Measurements from ENCODE around the gene CTNNA3.

CTNNA3 gene

DNA sequence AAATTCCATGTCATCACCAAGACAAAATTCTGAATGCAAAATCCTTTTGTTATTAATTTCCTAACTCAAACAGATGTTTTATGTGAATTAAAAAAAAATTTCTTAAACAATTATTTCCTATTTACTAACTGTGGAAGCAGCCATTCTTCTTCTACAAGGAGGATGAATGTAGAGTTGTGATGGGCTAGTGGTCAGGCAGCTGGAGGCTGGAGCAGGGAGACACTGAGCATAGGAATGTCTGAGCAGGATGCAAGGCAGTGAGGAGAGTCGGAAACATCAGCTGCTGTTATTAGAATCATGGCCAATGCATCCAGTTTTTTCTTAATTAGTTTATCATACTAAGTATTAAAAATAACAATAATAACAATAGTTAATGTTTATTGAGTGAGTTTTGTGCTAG, 872.7 kb downstream of the CTNNA3 start:
- Histone ChIP-seq H3K4me1 (ENCODE audit: insufficient read depth, low read length, poor library complexity, severe bottlenecking) (no peaks in the 10 kb centered on the region), H3K36me3 (ENCODE audit: insufficient read depth, low read length) (no peaks in the 10 kb centered on the region)
- TF ChIP-seq EZH2phosphoT487 (IDR thresholded peaks at IDR 0.05; ENCODE audit: borderline replicate concordance) (no peak), CTCF (conservative IDR thresholded peaks at IDR 0.05; ENCODE audit: low read length) (no peak)

DNA sequence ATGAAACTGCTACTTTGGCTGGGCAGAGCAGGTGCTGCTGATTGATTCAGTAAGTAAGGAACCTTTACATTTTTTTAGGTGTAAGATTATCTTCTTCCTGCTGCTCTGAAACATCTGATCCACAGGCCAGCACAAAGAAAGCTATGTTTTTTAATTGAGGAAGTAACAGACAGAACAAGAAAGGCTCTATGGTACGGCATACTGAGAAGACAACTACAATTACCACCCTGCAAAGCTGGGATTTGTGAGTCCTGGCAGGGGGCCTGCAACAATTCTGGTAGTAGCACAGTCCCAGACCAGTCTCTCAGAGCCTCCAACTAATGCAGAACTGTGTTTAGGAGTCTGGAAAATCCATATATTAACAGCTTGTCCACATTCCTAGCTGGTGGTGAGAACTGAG, 873.2 kb downstream of the CTNNA3 start:
- no peak overlapping the region for H3K4me3 ChIP-seq (ENCODE audit: low read length, poor library complexity, severe bottlenecking)
- H3K79me2 ChIP-seq (ENCODE audit: insufficient read depth, low read length), result no peaks in the 10 kb centered on the region
- H3K36me3 ChIP-seq (ENCODE audit: insufficient read depth, low read length), result no peaks in the 10 kb centered on the region
- H3K27me3 ChIP-seq (ENCODE audit: insufficient read depth, low read length, poor library complexity, severe bottlenecking), result no peaks in the 10 kb centered on the region
- no peaks in the 10 kb centered on the region for H3F3A ChIP-seq (ENCODE audit: low read depth)
- H3K9ac ChIP-seq (ENCODE audit: low read depth, low read length, poor library complexity, severe bottlenecking), result no peak overlapping the region
- H3K9me2 ChIP-seq (replicated peaks; ENCODE audit: low read depth, low read length), result no peaks in the 10 kb centered on the region
- no peaks in the 10 kb centered on the region for H4K20me1 ChIP-seq (ENCODE audit: insufficient read depth, low read length, poor library complexity, severe bottlenecking)
- H3K9me3 ChIP-seq (ENCODE audit: insufficient read depth, low read depth, low read length), result no peaks in the 10 kb centered on the region
- no peak overlapping the region for H3K4me2 ChIP-seq (ENCODE audit: low read depth, low read length, poor library complexity, severe bottlenecking)
- H3K4me1 ChIP-seq (ENCODE audit: insufficient read depth, low read length, poor library complexity, severe bottlenecking), result no peaks in the 10 kb centered on the region
- no peak for TF ChIP-seq EZH2phosphoT487 (IDR thresholded peaks at IDR 0.05; ENCODE audit: borderline replicate concordance)
- no peak for TF ChIP-seq CTCF (conservative IDR thresholded peaks at IDR 0.05; ENCODE audit: low read length)
- no peak overlapping the region for H2AFZ ChIP-seq (ENCODE audit: low read length)

More for the DNA sequence above, 872.7 kb downstream of the CTNNA3 start:
- Histone ChIP-seq H3K9me3 (ENCODE audit: insufficient read depth, low read depth, low read length) (no peaks in the 10 kb centered on the region), H4K20me1 (ENCODE audit: insufficient read depth, low read length, poor library complexity, severe bottlenecking) (no peaks in the 10 kb centered on the region), H2AFZ (ENCODE audit: low read length) (no peak overlapping the region), H3K9me2 (replicated peaks; ENCODE audit: low read depth, low read length) (no peaks in the 10 kb centered on the region), H3K9ac (ENCODE audit: low read depth, low read length, poor library complexity, severe bottlenecking) (no peak overlapping the region), H3F3A (ENCODE audit: low read depth) (no peaks in the 10 kb centered on the region), H3K27me3 (ENCODE audit: insufficient read depth, low read length, poor library complexity, severe bottlenecking) (no peaks in the 10 kb centered on the region), H3K4me3 (ENCODE audit: low read length, poor library complexity, severe bottlenecking) (no peak overlapping the region), H3K79me2 (ENCODE audit: insufficient read depth, low read length) (no peaks in the 10 kb centered on the region), H3K4me2 (ENCODE audit: low read depth, low read length, poor library complexity, severe bottlenecking) (no peak overlapping the region)

- Histone ChIP-seq H3K4me1 (ENCODE audit: insufficient read depth, low read length, poor library complexity, severe bottlenecking) (no peaks in the 10 kb centered on the region), H3K36me3 (ENCODE audit: insufficient read depth, low read length) (no peaks in the 10 kb centered on the region), H3K79me2 (ENCODE audit: insufficient read depth, low read length) (no peaks in the 10 kb centered on the region), H3K4me3 (ENCODE audit: low read length, poor library complexity, severe bottlenecking) (no peak overlapping the region), H4K20me1 (ENCODE audit: insufficient read depth, low read length, poor library complexity, severe bottlenecking) (no peaks in the 10 kb centered on the region), H2AFZ (ENCODE audit: low read length) (no peak overlapping the region), H3K27me3 (ENCODE audit: insufficient read depth, low read length, poor library complexity, severe bottlenecking) (no peaks in the 10 kb centered on the region), H3F3A (ENCODE audit: low read depth) (no peaks in the 10 kb centered on the region), H3K9ac (ENCODE audit: low read depth, low read length, poor library complexity, severe bottlenecking) (no peak overlapping the region), H3K4me2 (ENCODE audit: low read depth, low read length, poor library complexity, severe bottlenecking) (no peak overlapping the region), H3K9me3 (ENCODE audit: insufficient read depth, low read depth, low read length) (no peaks in the 10 kb centered on the region), H3K9me2 (replicated peaks; ENCODE audit: low read depth, low read length) (no peaks in the 10 kb centered on the region)
- no peak for TF ChIP-seq EZH2phosphoT487 (IDR thresholded peaks at IDR 0.05; ENCODE audit: borderline replicate concordance)
- TF ChIP-seq CTCF (conservative IDR thresholded peaks at IDR 0.05; ENCODE audit: low read length), result no peak
Measured at GRCh38 chr10:66819691-66820090, 876.3 kb downstream of the CTNNA3 start.
